ENCODE data around the gene NES.

DNA sequence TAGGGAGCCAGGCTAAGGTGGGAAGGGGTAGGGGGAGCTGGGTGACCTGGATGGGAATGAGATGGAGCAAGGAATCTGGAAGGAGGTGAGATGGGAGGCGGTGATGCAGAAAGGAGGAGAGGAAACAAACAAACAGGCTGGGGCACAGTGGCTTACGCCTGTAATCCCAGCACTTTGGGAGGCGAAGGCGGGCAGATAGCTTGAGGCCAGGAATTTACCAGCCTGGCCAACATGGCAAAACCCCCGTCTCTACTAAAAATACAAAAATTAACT is 17.4 kb upstream of the NES start:
- TF ChIP-seq ZNF274 (IDR thresholded peaks at IDR 0.05; ENCODE audit: low read length) = no peak
- no peak for TF ChIP-seq ZNF274 (tag by site-specific recombination; IDR thresholded peaks at IDR 0.05; ENCODE audit: borderline replicate concordance)
- no peak for TF ChIP-seq ZNF596 (tag by site-specific recombination; IDR thresholded peaks at IDR 0.05)
- no peak for TF ChIP-seq TCF7L2 (IDR thresholded peaks at IDR 0.05; ENCODE audit: borderline replicate concordance, low read depth, low read length)
- TF ChIP-seq YY1 (tag by site-specific recombination; IDR thresholded peaks at IDR 0.05) = no peak
- TF ChIP-seq, protein P1, sequence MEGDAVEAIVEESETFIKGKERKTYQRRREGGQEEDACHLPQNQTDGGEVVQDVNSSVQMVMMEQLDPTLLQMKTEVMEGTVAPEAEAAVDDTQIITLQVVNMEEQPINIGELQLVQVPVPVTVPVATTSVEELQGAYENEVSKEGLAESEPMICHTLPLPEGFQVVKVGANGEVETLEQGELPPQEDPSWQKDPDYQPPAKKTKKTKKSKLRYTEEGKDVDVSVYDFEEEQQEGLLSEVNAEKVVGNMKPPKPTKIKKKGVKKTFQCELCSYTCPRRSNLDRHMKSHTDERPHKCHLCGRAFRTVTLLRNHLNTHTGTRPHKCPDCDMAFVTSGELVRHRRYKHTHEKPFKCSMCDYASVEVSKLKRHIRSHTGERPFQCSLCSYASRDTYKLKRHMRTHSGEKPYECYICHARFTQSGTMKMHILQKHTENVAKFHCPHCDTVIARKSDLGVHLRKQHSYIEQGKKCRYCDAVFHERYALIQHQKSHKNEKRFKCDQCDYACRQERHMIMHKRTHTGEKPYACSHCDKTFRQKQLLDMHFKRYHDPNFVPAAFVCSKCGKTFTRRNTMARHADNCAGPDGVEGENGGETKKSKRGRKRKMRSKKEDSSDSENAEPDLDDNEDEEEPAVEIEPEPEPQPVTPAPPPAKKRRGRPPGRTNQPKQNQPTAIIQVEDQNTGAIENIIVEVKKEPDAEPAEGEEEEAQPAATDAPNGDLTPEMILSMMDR (tag by site-specific recombination; IDR thresholded peaks at IDR 0.05) = no peak

Data from HEK293 (cell line).